Esophagus muscularis mucosa (tissue), 3 donors: ENCODE measurements around the gene DNAJB13.

Experiments used
- POLR2A ChIP-seq: fragments of 450-650 bp; IDR thresholded peaks from one replicate; pipeline ENCODE4 v1.6.1; 2017; ENCODE audit warnings: antibody characterized with exemption, moderate library complexity, mild to moderate bottlenecking, low read depth
- TF ChIP-seq, protein P1 (sequence below), 3 experiments: fragments of 200-600 bp in 2 of 3; fragments of 450-650 bp in 1 of 3; sonication (generic) in 2 of 3; IDR thresholded peaks; one replicate each; pipeline ENCODE4 v1.5.1; 2017 to 2019; ENCODE audit warnings: antibody characterized with exemption in 3 of 3, mild to moderate bottlenecking in 2 of 3, moderate library complexity in 1 of 3

DNA sequence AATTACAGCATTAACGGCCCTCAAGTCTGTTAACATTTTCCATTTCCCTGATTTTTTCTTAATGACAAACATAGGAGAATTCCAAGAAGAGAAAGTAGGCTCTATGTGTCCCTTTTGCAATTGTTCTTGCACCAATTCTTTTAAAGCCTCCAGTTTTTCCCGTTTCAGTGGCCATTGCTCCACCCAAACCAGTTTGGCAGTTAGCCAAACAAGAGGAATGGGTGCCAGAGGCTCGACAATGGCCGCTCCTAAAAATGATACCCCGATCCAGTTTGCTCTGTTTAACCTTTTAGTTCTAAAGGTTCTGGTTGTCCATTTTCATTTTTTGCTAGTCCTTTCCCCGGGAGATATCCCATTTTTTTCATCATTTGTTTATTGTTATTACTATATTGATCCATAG lies 6.7 kb upstream of the DNAJB13 start:
- TF ChIP-seq, protein P1, sequence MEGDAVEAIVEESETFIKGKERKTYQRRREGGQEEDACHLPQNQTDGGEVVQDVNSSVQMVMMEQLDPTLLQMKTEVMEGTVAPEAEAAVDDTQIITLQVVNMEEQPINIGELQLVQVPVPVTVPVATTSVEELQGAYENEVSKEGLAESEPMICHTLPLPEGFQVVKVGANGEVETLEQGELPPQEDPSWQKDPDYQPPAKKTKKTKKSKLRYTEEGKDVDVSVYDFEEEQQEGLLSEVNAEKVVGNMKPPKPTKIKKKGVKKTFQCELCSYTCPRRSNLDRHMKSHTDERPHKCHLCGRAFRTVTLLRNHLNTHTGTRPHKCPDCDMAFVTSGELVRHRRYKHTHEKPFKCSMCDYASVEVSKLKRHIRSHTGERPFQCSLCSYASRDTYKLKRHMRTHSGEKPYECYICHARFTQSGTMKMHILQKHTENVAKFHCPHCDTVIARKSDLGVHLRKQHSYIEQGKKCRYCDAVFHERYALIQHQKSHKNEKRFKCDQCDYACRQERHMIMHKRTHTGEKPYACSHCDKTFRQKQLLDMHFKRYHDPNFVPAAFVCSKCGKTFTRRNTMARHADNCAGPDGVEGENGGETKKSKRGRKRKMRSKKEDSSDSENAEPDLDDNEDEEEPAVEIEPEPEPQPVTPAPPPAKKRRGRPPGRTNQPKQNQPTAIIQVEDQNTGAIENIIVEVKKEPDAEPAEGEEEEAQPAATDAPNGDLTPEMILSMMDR (IDR thresholded peaks at IDR 0.05), result no peak
- no peak for TF ChIP-seq POLR2A
